Mucosa of descending colon (tissue), 3 donors: ENCODE data around the gene CACNA1C. TPM values are rescaled to one million over a fixed set of nuclear protein-coding genes. Genes with fewer than 3 reads are reported as not detected.

Source experiments
- ATAC-seq: fragments of 200-7000 bp; cut with Tn5 transposase; one replicate; pipeline ENCODE4 v1.9.1; 2020; ENCODE audit warnings: mild to moderate bottlenecking, moderate library complexity
- DNase-seq, 3 donors: peaks; one replicate each; pipeline ENCODE4 v3.0.0-alpha.2; 2020
- H3K36me3 ChIP-seq: fragments of 200-600 bp; one replicate; pipeline ENCODE4 v1.8.0; 2021; ENCODE audit warnings: low read depth, mild to moderate bottlenecking
- H3K4me1 ChIP-seq: fragments of 200-600 bp; one replicate; pipeline ENCODE4 v1.8.0; 2021; ENCODE audit warnings: low read depth, mild to moderate bottlenecking
- H3K4me3 ChIP-seq: fragments of 200-600 bp; one replicate; pipeline ENCODE4 v1.8.0; 2021; ENCODE audit warnings: mild to moderate bottlenecking
- H3K9me3 ChIP-seq: fragments of 200-600 bp; one replicate; pipeline ENCODE4 v1.8.0; 2021; ENCODE audit warnings: mild to moderate bottlenecking
- CTCF ChIP-seq: fragments of 200-600 bp; IDR thresholded peaks from one replicate; pipeline ENCODE4 v1.8.0; 2022; ENCODE audit warnings: antibody characterized with exemption, mild to moderate bottlenecking
- intact Hi-C, 2 donors: fragments of 100-400 bp; cut with DNase I in 1 of 2; cut with micrococcal nuclease in 1 of 2; formaldehyde crosslinking; loops; one replicate each; pipeline versions ENCODE4 v1.11.0 to v1.11.1; 2022; cut with DNase I, micrococcal nuclease
- total RNA-seq, 3 donors: library from RNA; stranded (reverse); fragmentation: NEBNext Ultra II Directional in 2 of 3; extraction: Animal tissue kit (Norgen Biotek cat#: 25700) in 2 of 3; gene quantifications; one replicate each; pipeline versions ENCODE4 v1.2.1 to v1.2.4, GENCODE V29; 2021 to 2023
- donor health status: DM: no; HTN: no; CAD: no; lungs with moderate emphysema.
- donor health status: DM: no; HTN: no; CAD: no.
- donor health status: DM: no; HTN: yes; CAD: no.

Gene CACNA1C
- total RNA-seq, 3 donors from 2014 or later = 5.5 to 89.4 (median 9.2) TPM

DNA sequence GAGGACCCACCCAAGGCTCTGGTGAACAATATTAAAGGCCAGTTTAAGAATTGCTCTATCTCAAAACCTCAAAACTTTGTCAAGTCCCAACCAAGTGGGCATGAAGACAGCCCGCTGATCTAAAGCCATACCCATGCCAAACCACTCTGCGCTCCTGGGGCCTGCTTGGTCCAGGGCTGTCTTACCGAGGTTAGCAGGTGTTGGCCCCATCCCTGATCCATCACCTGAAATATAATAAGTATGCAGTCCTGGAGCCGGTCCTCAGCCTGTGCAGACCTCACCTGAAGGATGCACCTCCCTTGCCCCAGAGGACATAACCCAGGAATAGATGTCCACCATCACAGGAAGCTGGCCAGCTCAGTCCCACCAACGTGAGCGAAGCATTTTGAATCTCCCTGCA lies 543.7 kb downstream of the CACNA1C start:
- DNase-seq (no peak), ATAC-seq (no peak)

DNA sequence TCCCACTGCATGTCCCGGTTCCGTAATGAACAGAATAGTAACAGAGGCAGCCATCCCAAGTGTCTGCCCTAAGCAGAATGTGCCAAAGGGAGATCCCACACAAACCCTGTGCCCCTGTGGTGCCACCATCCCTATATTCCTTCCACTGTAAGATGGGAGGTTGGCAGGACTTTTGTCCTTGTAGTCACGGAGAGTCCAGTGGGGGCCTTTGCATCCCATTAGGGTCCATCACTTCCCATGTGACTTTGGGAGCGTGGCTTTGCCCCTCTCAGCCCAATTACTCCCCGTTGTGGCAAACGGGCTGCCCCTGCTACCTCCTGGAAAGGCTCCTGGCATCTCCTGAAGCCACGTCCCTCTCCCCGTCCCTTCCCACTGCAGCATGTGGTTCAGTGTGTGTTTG lies 552.5 kb downstream of the CACNA1C start:
- H3K9me3 ChIP-seq = no peaks in the 10 kb centered on the region
- no peak for DNase-seq
- TF ChIP-seq CTCF = no peak
- H3K4me3 ChIP-seq = no peak overlapping the region
- intact Hi-C loops = no loop called here
- no peaks in the 10 kb centered on the region for H3K36me3 ChIP-seq
- H3K4me1 ChIP-seq = no peaks in the 10 kb centered on the region
- no peak for ATAC-seq

More for the DNA sequence above, 543.7 kb downstream of the CACNA1C start:
- no peaks in the 10 kb centered on the region for H3K4me1 ChIP-seq
- H3K4me3 ChIP-seq = no peak overlapping the region
- no peaks in the 10 kb centered on the region for H3K36me3 ChIP-seq
- H3K9me3 ChIP-seq = no peaks in the 10 kb centered on the region
- intact Hi-C loops = no loop called here
- TF ChIP-seq CTCF = no peak

- H3K36me3 ChIP-seq = no peaks in the 10 kb centered on the region
- intact Hi-C loops = no loop called here
- no peak for TF ChIP-seq CTCF
- H3K4me3 ChIP-seq = no peak overlapping the region
- ATAC-seq (no peak), DNase-seq (no peak)
- no peaks in the 10 kb centered on the region for H3K9me3 ChIP-seq
- no peaks in the 10 kb centered on the region for H3K4me1 ChIP-seq
Observed at GRCh38 chr12:2606186-2606910, 553.6 kb downstream of the CACNA1C start.

- DNase-seq = no peak
- intact Hi-C loops = no loop called here
- H3K9me3 ChIP-seq = no peaks in the 10 kb centered on the region
- no peak for ATAC-seq
- no peak overlapping the region for H3K4me3 ChIP-seq
- TF ChIP-seq CTCF = no peak
- no peaks in the 10 kb centered on the region for H3K4me1 ChIP-seq
- H3K36me3 ChIP-seq = no peaks in the 10 kb centered on the region
Observed at GRCh38 chr12:2607881-2608607, 555.3 kb downstream of the CACNA1C start.

DNA sequence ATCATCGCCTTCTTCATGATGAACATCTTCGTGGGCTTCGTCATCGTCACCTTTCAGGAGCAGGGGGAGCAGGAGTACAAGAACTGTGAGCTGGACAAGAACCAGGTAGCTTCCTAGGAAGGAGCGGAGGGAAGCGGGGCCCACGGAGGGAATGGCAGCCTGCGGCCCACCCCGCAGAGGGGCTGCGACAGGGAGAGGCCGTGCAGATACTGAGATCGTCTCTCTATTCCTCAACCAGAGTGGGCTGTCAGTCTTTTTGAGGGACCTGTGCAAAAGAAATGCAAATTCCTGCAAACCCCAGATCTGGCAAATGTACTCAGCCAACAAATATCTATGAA lies 555.8 kb downstream of the CACNA1C start:
- no peaks in the 10 kb centered on the region for H3K36me3 ChIP-seq

More for the DNA sequence above, 555.8 kb downstream of the CACNA1C start:
- no peak for DNase-seq
- no peak for ATAC-seq
- TF ChIP-seq CTCF = no peak
- intact Hi-C loops = no loop called here
- no peaks in the 10 kb centered on the region for H3K4me1 ChIP-seq
- H3K9me3 ChIP-seq = no peaks in the 10 kb centered on the region
- H3K4me3 ChIP-seq = no peak overlapping the region
